Gastroesophageal sphincter (tissue), 4 donors: ENCODE measurements around the gene LRRC49. TPM values are rescaled to one million over a fixed set of nuclear protein-coding genes. Genes with fewer than 3 reads are reported as not detected.
"Not testable (repeated sequence)": the region's sequence is repeated elsewhere in the genome, so short reads cannot be mapped to it uniquely, and the experiment has no call there.

Source experiments
- ATAC-seq: fragments of 150-250 bp; one replicate; pipeline ENCODE4 v1.9.1; 2016; ENCODE audit warnings: mild to moderate bottlenecking, moderate library complexity
- H3K27ac ChIP-seq, 4 donors: fragments of 200-600 bp; sonication (generic) in 3 of 4; 1 replicate in 3 of 4; 2 replicates in 1 of 4; pipeline ENCODE4 v1.5.1; 2016 to 2019
- H3K27me3 ChIP-seq: fragments of 200-600 bp; sonication (generic); one replicate; pipeline ENCODE4 v1.5.1; 2019
- H3K36me3 ChIP-seq, 2 donors: fragments of 200-600 bp; sonication (generic); one replicate each; pipeline ENCODE4 v1.5.1; 2019; ENCODE audit warnings: control low read depth in 1 of 2
- H3K4me1 ChIP-seq, 3 donors: fragments of 200-600 bp; sonication (generic); 1 replicate in 2 of 3; 2 replicates in 1 of 3; pipeline ENCODE4 v1.5.1; 2016 to 2019; ENCODE audit warnings: control low read depth in 2 of 3
- H3K4me3 ChIP-seq, 2 donors: fragments of 200-600 bp; sonication (generic); one replicate each; pipeline ENCODE4 v1.5.1; 2019; ENCODE audit warnings: mild to moderate bottlenecking in 1 of 2, moderate library complexity in 1 of 2
- H3K9me3 ChIP-seq, 3 donors: fragments of 200-600 bp; sonication (generic); one replicate each; pipeline ENCODE4 v1.5.1; 2017 to 2019; ENCODE audit warnings: control low read depth in 2 of 3
- EP300 ChIP-seq: sonication (generic); formaldehyde crosslinking; IDR thresholded peaks from one replicate; pipeline ENCODE4 v1.6.1; 2017; ENCODE audit warnings: antibody characterized with exemption, mild to moderate bottlenecking
- POLR2A ChIP-seq, 2 donors: fragments of 450-650 bp; IDR thresholded peaks; one replicate each; pipeline ENCODE4 v1.6.1; 2017; ENCODE audit warnings: antibody characterized with exemption in 2 of 2, mild to moderate bottlenecking in 2 of 2, moderate library complexity in 1 of 2
- POLR2AphosphoS5 ChIP-seq: sonication (generic); formaldehyde crosslinking; IDR thresholded peaks from one replicate; pipeline ENCODE4 v1.6.1; 2017; ENCODE audit warnings: antibody characterized with exemption
- WGBS, 2 donors: methylation state at CpG; one replicate each; pipeline ENCODE4 v1.1.5; 2018; ENCODE audit warnings: low coverage in 1 of 2; 5-methylcytosine and 5-hydroxymethylcytosine counted together
- total RNA-seq, 4 donors: library from RNA; depleted of rRNA; stranded (reverse); fragments of >200 nt; gene quantifications; one replicate each; pipeline ENCODE4 v1.1.0, GENCODE V29; 2016
- TF ChIP-seq, protein P1 (sequence below), 4 experiments: fragments of 200-600 bp in 2 of 4; fragments of 450-650 bp in 2 of 4; sonication (generic) in 1 of 4; IDR thresholded peaks; one replicate each; pipeline ENCODE4 v1.5.1; 2017 to 2019; ENCODE audit warnings: antibody characterized with exemption in 4 of 4, mild to moderate bottlenecking in 2 of 4, moderate library complexity in 2 of 4

Gene LRRC49
- total RNA-seq, 4 donors from 2014 or later: 5.8 to 14.5 (median 9.2) TPM

DNA sequence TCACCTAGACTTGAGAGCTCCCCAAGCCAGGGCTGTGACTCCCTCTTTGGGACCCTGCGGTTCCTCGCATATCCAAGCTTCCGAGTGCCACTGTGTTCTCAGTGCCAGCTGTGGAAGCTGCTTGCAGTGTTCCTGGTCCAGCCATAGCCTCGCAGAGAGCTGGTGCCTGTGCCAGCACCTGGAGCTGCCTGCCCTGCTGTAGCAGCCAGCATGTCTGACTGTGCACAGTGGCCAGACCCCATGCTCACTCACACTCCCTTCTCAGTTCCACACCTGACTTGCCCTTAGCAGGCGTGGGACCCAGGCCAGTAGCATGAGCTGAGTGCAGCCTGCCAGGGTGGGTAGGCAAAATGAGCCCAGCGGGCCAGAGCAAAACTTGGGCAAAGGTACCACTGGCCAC lies 25.3 kb downstream of the LRRC49 start:
- 93% methylated on average over 3 of the region's 6 CpGs; no CpG with 5 or more reads in 1 of the 2 donors for WGBS, 2 donors
- H3K9me3 ChIP-seq: no peaks in the 10 kb centered on the region
- H3K4me3 ChIP-seq: no peak overlapping the region
- H3K27ac ChIP-seq: no peak overlapping the region
- TF ChIP-seq POLR2A (IDR thresholded peaks at IDR 0.05): no peak
- TF ChIP-seq, protein P1, sequence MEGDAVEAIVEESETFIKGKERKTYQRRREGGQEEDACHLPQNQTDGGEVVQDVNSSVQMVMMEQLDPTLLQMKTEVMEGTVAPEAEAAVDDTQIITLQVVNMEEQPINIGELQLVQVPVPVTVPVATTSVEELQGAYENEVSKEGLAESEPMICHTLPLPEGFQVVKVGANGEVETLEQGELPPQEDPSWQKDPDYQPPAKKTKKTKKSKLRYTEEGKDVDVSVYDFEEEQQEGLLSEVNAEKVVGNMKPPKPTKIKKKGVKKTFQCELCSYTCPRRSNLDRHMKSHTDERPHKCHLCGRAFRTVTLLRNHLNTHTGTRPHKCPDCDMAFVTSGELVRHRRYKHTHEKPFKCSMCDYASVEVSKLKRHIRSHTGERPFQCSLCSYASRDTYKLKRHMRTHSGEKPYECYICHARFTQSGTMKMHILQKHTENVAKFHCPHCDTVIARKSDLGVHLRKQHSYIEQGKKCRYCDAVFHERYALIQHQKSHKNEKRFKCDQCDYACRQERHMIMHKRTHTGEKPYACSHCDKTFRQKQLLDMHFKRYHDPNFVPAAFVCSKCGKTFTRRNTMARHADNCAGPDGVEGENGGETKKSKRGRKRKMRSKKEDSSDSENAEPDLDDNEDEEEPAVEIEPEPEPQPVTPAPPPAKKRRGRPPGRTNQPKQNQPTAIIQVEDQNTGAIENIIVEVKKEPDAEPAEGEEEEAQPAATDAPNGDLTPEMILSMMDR (IDR thresholded peaks at IDR 0.05): no peak
- no peak for TF ChIP-seq EP300
- no peak for TF ChIP-seq POLR2AphosphoS5
- peaks cover 0 to 17% of the 10 kb centered on the region in 2 donors for H3K36me3 ChIP-seq
- H3K27me3 ChIP-seq: no peaks in the 10 kb centered on the region
- H3K4me1 ChIP-seq: no peaks in the 10 kb centered on the region
- no peak for ATAC-seq

DNA sequence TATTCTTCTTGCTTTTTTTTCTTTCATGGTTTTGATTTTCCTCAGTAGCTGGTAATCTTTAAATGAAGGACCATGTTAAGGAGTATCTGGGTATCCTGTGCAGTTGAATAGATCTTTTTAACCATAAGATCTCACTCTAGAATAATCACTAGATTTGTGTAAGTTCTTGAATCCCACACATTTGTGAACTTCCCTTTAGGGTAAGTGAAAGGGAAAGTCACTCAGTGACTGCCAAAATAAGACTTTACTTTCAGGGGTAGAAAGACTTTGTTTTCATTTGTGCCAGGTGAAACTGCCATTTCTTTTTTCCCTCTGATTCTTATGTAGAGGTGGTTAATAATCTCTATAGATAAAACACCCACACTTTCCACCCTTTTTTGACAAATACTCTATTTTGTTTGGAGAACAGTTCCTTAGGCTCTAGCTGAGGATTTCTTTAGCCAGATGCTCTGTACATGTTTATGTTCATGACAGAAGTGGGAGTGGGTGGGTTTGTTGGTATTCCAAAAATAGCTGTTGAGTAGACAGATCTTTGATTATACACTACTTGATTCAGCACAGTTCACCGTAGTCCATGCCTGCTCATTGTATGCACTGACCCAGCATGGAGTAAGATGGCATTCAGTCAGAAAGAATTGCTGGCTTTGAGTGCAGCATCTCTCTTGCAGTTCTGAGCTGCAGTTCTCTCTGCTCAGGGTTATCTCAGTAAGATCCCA lies 28.5 kb downstream of the LRRC49 start:
- no peaks in the 10 kb centered on the region for H3K4me1 ChIP-seq
- no CpG with 5 or more reads among the region's 1 CpG for WGBS, 2 donors
- TF ChIP-seq, protein P1 (IDR thresholded peaks at IDR 0.05): no peak
- no peak for TF ChIP-seq POLR2AphosphoS5
- no peak for TF ChIP-seq EP300
- TF ChIP-seq POLR2A (IDR thresholded peaks at IDR 0.05): no peak
- H3K36me3 ChIP-seq: peaks cover 0 to 4% of the 10 kb centered on the region in 2 donors
- no peaks in the 10 kb centered on the region for H3K9me3 ChIP-seq
- no peak overlapping the region for H3K4me3 ChIP-seq
- no peak for ATAC-seq
- no peaks in the 10 kb centered on the region for H3K27me3 ChIP-seq
- no peak overlapping the region for H3K27ac ChIP-seq

DNA sequence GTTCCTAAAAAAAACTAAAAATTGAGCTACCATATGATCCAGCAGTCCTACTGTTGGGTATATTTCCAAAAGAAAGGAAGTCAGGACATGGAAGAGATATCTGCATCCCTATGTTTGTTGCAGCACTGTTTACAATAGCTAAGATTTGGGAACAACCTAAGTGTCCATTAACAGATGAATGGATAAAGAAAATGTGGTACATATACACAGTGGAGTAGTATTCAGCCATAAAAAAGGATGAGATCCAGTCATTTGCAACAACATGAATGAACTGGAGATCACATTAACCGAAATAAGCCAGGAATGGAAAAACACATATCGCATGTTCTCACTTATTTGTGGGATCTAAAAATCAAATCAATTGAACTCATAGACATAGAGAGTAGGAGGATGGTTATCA lies 29.5 kb downstream of the LRRC49 start:
- WGBS, 2 donors: 86 to 90% methylated on average over 2 of the region's 2 CpGs
- H3K9me3 ChIP-seq: no peaks in the 10 kb centered on the region
- TF ChIP-seq EP300 (no peak), POLR2AphosphoS5 (no peak), POLR2A (IDR thresholded peaks at IDR 0.05) (no peak)
- TF ChIP-seq, protein P1 (IDR thresholded peaks at IDR 0.05): no peak

DNA sequence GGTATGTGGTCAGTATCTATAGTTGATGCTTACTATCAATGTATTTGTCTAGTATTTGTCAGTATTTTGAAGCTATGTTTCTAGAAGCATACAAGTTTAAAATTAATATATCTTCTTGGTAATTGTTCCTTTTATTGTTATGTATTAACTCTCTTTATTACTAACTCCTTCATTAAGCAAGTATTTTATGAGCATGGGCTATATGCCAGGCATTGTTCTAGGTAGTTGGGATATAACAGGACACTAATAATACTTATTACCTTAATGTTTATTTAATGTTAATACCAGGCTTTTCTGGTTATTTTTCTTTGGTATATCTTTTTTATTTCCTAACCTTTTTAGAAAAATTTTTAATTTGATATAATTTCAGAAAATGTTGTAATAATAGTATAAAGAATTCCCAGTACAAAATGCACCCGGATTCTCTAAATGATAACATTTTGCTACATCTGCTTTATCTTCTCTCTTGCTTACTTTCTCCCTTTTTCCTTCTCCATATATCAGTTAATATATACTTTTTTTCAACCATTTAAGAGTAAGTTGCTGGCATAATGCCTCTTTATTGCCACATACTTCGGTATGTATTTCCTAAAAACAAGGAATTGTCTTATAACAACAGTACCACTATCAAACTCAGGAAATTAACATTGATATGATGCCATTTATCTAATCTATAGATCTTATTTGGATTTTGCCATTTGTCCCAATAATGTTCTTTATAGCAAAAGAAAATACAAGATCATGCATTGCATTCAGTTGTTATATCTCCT lies 30.9 kb downstream of the LRRC49 start:
- Histone ChIP-seq H3K9me3 (no peaks in the 10 kb centered on the region), H3K4me1 (no peaks in the 10 kb centered on the region), H3K36me3 (no peaks in the 10 kb centered on the region), H3K27ac (no peak overlapping the region), H3K27me3 (no peaks in the 10 kb centered on the region), H3K4me3 (no peak overlapping the region)
- 81 to 100% methylated on average over 2 of the region's 2 CpGs for WGBS, 2 donors
- no peak for ATAC-seq
- TF ChIP-seq POLR2A (IDR thresholded peaks at IDR 0.05): no peak

More for the DNA sequence above, 29.5 kb downstream of the LRRC49 start:
- Histone ChIP-seq H3K27ac (no peak overlapping the region), H3K4me1 (no peaks in the 10 kb centered on the region), H3K27me3 (no peaks in the 10 kb centered on the region), H3K36me3 (no peaks in the 10 kb centered on the region), H3K4me3 (no peak overlapping the region)
- no peak for ATAC-seq

DNA sequence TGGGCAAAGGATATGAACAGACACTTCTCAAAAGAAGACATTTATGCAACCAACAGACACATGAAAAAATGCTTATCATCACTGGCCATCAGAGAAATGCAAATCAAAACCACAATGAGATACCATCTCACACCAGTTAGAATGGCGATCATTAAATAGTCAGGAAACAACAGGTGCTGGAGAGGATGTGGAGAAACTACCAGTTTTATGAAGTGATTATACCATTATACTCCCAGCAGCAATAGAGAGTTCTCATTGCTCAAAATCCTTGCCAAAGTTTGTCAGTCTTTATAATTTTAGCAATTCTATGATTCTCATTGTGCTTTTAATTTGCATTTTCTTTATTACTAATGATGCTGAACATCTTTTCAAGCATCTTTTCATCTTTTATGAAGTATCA lies 34.3 kb downstream of the LRRC49 start:
- H3K27ac ChIP-seq, H3K27me3 ChIP-seq: not testable (repeated sequence)

DNA sequence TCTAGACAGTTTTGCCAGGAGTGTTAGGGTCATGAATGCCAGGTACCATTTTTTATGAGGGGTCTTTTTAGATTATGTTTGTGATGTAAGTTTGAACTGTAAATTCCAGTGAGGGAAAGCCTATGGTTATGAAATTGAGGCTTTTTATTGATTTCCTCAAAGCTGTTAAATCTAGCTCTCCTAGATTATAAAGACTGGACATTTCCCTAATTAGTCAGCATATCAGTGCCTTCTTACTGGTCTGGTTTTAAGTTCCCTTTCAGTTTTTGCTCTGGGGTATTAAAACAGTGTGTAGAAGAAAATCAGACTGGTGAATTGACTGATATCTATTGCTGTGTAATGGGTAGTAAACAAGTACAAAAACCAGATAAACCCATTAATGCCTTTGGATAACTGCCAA lies 39.2 kb downstream of the LRRC49 start:
- no peak overlapping the region for H3K4me3 ChIP-seq
- no peak for ATAC-seq
- H3K27ac ChIP-seq: no peak overlapping the region
- H3K27me3 ChIP-seq: no peaks in the 10 kb centered on the region
- H3K36me3 ChIP-seq: peaks cover 0 to 3% of the 10 kb centered on the region in 2 donors
- no peaks in the 10 kb centered on the region for H3K9me3 ChIP-seq
- TF ChIP-seq POLR2AphosphoS5: no peak
- no peak for TF ChIP-seq POLR2A (IDR thresholded peaks at IDR 0.05)
- TF ChIP-seq EP300: no peak
- TF ChIP-seq, protein P1 (IDR thresholded peaks at IDR 0.05): no peak
- H3K4me1 ChIP-seq: no peaks in the 10 kb centered on the region

More for the DNA sequence above, 34.3 kb downstream of the LRRC49 start:
- not testable (repeated sequence) for H3K36me3 ChIP-seq, H3K4me3 ChIP-seq, H3K9me3 ChIP-seq, H3K4me1 ChIP-seq, ATAC-seq
- WGBS, 2 donors: 75 to 100% methylated on average over 1 of the region's 1 CpG
